Measurements from ENCODE around the gene PSMA5.
"Not testable (repeated sequence)": the region's sequence is repeated elsewhere in the genome, so short reads cannot be mapped to it uniquely, and the experiment has no call there.

Gene PSMA5

DNA sequence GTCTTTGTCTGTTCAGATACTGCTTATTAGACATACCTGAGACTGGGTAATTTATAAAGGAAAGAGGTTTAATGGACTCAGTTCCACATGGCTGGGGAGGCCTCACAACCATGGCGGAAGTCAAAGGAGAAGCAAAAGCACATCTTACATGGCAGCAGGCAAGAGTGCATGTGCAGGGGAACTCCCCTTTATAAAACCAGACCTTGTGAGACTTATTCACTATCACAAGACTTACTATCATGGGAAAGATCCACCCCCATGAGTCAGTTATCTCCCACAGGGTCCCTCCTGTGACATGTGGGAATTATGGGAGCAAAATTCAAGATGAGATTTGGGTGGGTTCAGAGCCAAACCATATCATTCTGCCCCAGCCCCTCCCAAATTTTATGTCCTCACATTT, 7.1 kb upstream of the PSMA5 start:
- no peak for DNase-seq (ENCODE audit: low spot score)

- DNase-seq (ENCODE audit: low spot score): no peak
These were observed 6.1 kb upstream of the PSMA5 start for GRCh38 chr1:109432336-109432735.

DNA sequence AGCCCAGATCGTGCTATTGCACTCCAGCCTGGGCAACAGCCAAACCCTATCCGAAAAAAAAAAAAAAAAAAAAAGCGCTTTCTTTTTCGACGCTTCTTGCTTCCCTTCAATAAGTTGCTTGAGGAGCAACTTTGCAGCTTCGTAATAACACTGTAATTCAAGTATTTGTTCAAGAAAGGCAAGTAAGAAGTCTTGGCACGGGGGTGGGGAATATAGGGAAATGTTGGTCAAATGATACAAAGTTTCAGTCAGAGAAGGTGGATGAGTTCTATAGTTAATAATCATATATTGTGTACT, 871 bp upstream of the PSMA5 start:
- no peak for DNase-seq (ENCODE audit: low spot score)

DNA sequence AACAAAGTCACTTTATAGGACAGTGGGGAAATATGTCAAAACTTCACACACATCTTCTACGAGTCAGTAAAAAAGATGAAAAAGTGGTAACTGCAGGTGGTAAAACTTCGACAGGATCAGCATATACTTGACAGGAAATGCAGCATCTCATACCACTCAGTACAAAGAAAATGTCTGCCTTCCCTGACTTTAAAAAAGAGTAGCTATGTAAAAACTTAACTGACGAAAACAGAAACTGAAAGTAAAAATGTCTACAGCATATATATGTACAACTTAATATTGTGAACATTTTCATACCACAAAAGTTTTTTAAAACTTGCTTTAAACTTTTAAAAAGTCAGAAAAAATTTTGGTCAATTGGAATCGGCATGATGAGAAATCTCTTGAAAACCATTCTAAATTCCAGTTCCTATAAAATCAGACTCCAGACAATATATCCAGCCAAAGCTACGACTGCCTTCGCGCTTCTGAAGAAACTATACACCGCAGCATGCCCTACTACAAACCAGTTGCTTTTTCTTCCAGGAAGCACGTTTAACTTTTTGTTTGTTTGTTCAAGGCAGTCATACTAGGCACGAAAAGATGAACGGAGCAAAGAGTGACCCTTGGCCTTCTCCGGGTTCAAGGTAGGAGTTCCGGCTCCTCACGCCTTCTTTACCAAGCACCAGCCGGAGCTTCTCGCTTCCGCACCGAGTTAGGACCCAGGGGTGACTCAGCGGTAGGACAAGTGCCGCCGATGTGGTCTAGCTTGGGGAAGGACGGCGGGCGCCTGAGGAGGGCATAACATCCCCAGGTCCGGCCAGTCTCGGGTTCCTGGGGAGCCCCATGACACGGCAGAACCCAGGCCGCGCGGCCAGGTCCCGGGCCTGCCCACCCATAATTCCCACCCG, 612 bp downstream of the PSMA5 start:
- no peak for DNase-seq (ENCODE audit: low spot score)

DNA sequence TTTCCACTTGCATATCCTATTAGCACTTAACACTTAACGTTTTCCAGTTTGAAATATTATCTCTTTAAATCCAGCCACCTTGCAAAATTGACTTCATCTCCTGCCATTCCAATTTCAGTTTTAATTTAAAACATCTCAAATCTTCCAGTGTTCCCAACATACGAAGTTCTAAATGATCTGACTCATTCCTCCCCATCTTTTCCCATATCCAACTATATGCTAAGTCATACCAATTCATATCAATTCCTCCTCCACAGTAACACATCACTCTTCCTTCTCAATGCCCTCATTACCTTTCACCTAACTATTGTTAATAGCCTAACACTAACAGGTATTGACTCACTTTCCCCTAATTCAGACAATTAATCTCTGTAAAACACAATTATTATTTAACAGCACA, 2.8 kb downstream of the PSMA5 start:
- no peak for DNase-seq (ENCODE audit: low spot score)

DNA sequence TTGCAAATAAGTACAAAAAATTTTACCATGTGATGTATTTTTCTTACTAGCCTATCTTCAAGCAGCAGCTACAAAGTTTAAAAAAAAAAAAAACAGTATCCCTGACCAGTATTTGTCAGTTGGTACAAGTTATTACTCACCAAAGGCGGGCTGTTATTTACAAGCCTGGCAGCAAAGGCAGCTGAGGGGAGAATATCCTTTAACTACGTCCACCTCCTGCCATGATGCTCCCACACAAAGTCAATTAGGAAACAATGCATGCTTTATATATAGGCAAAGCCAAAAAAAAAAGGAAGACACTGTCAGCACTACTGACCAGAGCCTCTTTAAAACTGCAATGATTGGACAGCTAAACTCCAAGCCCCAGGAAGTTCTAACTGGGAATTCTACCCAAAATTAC, 13.7 kb downstream of the PSMA5 start:
- no peak for DNase-seq (ENCODE audit: low spot score)

- no peak for DNase-seq (ENCODE audit: low spot score)
These were observed 21.4 kb downstream of the PSMA5 start for GRCh38 chr1:109404838-109405237.

DNA sequence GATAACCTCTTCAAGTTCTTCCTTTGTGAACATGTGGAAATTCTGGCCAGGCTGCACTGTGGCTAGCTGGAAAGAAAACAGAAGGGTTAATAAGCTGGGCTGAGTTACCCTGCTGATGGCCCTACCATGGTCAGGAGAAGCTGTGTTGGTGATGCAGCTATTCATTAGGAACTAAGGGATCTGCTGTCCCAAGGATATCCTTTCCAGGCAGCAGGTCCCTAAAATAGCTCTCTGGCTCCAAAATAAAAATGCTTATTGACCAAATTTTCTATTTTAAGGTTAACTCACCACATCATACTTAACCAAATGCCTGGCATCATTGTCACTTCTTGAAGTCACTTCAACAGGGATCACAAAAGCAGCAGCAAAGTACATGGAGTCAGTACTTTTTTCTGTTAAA, 24.2 kb downstream of the PSMA5 start:
- no peak for DNase-seq (ENCODE audit: low spot score)

DNA sequence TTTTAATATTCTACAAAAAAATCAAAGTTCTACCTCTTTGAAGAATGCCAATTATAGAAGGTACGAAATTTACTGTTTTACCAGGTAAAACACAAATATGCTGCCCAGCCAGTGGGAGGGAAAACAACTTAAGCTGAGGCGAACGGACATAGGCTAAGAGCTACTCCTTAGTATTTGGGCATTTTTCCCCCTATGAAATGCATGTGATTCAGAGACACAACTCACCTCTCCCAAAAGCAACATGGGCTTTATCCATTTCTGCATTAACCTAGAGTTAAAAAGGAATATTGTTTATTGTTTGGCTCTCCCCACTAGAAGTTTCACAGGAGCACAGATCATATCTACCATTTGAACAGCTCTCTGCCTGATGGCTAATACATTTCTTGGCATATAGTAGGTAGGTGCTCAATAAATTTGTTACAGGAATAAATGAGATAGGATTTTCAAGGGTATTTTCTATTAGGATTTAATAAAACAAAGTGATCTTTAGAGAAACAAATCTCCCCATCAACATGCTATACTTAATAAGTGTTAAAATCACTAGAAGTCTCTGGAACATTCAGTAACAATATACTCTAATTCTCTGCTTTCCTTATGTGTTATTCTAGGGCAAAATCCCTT, 26.1 kb downstream of the PSMA5 start:
- DNase-seq (ENCODE audit: low spot score): no peak

DNA sequence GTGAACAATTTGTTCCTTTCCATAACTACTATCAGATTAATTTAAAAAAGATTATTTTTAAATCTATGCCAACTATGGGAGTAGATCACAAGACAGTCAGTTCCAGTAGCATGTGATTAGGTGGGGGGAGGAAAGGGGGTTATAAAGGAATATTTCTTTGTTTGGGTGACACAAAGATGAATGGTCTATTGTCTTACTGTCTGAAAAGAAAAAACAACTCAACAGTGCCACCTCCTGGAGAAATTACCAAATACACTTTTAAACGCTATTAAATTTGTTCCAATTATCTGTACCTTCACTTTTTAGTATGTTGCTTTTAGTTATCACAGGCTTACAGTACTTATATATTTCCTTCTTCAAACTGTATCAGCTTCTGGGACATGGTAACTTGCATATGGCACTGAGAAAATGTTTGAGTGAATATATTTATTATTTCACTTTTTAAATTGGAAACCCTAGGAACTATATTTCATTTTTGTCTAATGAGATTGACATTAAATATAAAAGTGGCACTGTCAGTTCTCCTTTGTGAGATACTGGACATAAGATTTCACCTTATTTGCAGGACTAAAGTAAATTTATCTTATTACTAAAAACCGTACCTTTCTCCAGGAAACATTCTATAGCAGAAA, 26.8 kb downstream of the PSMA5 start:
- no peak for DNase-seq (ENCODE audit: low spot score)

DNA sequence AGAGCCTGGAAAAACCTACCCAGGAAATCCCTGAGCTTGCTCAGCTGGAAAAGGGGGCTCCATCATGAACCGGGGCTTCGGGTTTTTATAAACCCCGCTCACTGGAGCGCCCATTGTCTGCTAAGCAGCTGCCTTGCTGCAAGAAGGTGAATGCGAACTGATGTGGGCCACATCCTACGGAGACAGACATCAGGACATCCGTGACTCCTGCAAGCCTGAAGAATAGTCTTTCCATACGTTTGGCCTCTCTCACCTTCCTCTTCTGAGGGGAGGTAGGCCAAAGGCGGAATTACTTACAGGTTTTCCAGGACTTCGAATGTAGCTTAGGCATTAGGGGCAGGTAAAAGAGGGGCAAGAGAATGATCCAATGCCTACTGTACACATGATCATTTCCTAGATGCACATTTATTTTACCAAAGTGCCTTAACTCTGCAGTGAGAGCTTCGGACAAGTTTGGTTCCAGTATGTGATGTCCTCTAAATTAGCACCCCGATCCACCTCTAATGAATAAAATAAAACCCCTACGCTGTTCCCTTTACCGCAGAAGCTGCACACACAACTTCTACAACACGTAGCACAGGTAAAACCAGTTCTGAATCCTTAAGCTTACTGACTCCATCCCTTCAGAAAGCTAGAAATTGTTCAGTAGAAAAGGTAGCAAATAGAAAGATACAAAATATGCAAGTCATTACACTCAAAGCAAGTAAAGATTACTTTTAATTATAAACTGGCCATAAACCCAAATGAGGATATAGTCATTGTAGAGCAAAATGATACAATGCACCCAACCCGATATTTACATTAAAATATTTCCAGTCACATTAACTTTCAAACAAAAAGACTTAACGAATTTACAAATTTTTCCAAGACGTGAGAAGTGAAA, 27.7 kb downstream of the PSMA5 start:
- no peak for DNase-seq (ENCODE audit: low spot score)

DNA sequence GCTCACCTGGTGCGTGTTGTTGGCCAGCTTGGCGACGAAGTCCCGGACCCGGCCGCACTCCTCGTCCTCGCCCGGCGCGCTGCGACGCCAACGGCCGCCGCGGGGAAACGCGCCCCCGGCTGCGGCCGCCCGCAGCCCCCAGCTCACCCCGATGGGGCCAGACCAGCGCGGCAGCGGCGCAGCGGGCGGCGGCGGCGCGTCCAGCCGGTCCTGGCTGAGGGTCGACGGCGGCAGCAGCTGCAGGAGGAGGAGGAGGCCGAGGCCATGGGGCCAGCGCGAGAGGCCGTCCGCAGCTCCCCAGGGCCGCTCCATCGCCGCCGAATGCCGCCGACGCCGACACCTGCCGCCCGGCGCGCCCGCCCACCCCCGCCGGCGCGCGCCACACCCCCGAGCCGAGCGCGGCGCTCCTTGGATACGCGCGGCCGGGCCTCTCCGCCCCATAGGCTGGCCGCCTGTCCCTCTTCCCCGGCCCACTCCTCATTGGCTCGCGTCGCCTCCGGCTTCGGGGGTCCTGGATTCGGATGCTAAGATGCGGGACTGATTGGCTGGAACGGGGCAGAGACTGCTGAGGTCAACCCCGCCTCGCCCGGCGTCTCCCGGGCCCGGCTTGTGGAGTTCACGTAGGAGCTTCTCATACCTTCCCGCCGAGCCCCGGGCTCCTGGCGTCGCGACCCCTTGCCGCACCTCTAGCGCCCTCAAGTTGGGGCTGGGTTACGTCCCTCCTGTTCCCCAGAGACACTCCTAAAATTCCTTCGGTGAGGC, 28.5 kb downstream of the PSMA5 start, which contains the start of gene SORT1:
Gene SORT1 (minus strand): TSS at position 338 of the 762 bp plus-strand sequence. CDS start 26 bp downstream, at position 312.
- DNase-seq (ENCODE audit: low spot score): peak; percentile 89

DNA sequence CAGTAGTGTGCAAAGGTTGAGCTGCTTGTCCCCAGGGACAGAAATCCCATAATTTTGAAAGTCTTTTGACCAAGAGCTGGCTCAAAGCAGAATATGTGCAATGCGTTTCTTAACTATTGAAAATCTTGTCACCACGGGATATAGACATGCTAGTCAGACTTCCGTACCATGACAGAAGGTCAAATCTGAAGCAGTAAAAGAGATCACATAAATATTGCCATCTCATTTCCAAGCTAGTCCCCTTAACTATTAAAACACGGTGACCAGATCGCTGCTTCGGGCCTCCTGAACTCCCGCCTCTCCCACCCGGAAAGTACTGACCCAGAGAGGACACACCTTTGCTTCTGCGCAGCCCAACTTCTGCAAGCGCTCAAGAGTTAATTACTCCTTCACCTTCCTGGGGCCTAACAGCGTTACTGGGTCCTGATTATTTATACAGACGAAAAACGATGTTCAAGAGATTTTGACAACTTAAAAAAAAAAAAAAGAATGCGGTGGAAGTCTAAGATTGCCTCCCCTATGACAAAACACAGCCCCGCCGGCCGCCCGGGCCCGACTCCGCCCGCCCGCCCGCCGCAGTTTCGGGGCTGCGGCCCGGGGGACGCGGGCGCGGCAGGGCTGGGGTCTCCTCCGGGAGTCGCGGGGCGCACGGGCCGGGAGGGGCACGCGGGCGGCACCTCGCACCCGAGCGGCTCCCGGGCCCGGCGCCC, 29.2 kb downstream of the PSMA5 start:
- no peak for DNase-seq (ENCODE audit: low spot score)

GRCh38 chr1:109396513-109396839, 29.8 kb downstream of the PSMA5 start:
- no peak for DNase-seq (ENCODE audit: low spot score)

DNA sequence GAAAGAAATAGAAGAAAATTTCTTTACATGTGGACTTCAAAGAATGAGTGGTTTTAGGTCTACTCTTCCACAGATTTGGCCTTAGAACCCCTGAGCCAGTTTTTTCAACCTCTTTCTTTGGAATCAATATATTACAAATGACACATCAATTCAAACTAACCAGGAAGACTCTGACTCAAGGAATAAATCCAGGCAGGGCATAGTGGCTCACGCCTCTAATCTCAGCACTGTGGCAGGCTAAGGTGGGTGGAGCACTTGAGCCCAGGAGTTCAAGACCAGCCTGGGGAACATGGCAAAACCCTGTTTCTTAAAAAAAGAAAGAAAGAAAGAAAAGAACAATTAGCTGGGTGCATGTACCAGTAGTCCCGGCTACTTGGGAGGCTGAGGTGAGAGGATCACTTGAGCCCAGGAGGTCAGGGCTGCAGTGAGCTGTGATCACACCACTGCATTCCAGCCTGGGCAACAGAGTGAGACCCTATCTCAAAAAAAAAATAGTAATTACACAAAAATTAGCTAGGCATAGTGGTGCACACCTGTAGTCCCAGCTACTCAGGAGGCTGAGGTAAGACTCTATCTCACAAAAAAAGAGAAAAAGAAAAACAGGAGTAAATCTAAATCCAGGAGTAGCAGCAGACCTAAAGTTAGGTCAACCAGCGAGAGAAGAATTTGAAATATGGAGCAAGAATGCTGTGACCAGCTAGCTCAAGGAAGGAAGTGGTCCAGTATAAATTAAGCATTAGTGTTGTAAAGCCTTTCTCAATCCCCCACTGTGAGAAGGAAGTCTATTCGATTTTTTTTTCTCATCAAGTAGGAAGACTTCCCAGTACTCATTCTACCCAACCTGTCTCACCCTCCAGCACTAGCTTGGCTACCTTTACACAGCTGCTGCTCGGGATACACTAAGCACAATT, 30.4 kb downstream of the PSMA5 start:
- DNase-seq (ENCODE audit: low spot score): no peak

- DNase-seq (ENCODE audit: low spot score): not testable (repeated sequence)
These were observed 31.0 kb downstream of the PSMA5 start for GRCh38 chr1:109395282-109395599.

DNA sequence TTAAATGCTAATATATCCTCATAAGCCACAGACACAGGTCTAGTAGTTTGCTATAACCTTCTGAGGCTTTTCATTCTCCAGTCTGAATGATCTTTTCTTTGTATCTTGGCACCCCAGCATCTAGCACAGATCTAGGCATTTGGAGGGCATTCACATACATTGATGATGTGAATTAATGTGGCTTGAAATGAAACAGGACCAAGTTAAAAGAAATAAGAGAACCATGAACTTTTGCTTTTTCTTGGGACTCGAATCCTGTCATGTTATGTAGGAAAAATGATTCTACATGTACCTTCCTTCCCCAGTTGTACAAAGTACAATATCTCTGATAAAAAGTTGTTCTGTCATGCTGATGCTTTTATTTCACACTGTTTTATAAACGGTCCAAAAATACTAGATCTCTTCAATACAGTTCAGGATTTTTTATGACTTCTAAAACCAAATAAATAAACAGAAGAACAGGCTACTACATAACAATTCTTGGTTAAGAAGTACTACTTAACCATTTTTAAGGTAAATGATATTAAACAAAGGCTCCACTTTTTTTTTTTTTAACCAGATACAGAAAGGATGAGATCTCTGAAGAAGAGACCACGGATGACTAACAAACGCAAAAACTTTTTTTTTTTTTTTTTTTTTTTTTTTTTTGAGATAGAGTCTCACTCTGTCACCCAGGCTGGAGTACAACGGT, 31.5 kb downstream of the PSMA5 start:
- no peak for DNase-seq (ENCODE audit: low spot score)

DNA sequence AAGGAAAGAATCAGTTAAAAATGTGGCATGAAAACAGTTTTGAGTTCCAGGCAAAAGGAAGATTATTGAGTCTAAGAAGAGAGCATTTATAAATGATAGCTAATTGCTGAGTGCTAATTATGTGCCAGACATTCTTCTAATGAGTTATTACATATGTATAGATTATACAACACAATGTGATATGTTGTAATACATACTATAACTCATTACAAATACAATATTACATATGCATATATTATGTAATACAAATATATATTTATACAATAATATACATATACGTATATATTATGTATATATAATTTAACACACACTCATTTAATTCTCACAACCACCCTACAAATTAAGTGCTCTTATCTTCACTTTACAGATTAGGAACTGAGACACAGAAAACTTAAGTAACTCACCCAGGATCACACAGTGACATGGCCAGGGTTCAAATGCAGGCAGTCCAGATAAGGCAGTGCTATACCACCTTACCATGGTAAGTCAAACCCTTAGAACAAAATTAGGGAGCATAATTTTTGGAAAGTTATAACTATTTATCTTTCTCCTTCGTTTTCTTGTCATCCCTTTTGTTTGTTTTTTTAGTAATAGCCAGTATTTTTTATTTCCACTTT, 32.5 kb downstream of the PSMA5 start:
- no peak for DNase-seq (ENCODE audit: low spot score)

All from left forelimb (tissue), 1 donor.